H1 (cell line): ENCODE results near the gene ASPG.

Experiments used
- CTCF ChIP-seq, 3 experiments: IDR thresholded peaks; 1 replicate in 2 of 3; 2 replicates in 1 of 3; pipeline versions ENCODE4 v1.5.1 to v1.6.1; 2011; ENCODE audit warnings: low read length in 3 of 3, mild to moderate bottlenecking in 3 of 3, inconsistent platforms in 2 of 3, low read depth in 1 of 3, moderate library complexity in 1 of 3; ENCODE audit not compliant: insufficient read depth in 1 of 3; ENCODE audit errors: control extremely low read depth in 1 of 3
- POLR2A ChIP-seq, 2 experiments: IDR thresholded peaks; 1 replicate in 1 of 2; 2 replicates in 1 of 2; pipeline ENCODE4 v1.6.1; 2011; ENCODE audit warnings: low read depth in 2 of 2, low read length in 2 of 2, mild to moderate bottlenecking in 2 of 2; ENCODE audit errors: control extremely low read depth in 1 of 2

DNA sequence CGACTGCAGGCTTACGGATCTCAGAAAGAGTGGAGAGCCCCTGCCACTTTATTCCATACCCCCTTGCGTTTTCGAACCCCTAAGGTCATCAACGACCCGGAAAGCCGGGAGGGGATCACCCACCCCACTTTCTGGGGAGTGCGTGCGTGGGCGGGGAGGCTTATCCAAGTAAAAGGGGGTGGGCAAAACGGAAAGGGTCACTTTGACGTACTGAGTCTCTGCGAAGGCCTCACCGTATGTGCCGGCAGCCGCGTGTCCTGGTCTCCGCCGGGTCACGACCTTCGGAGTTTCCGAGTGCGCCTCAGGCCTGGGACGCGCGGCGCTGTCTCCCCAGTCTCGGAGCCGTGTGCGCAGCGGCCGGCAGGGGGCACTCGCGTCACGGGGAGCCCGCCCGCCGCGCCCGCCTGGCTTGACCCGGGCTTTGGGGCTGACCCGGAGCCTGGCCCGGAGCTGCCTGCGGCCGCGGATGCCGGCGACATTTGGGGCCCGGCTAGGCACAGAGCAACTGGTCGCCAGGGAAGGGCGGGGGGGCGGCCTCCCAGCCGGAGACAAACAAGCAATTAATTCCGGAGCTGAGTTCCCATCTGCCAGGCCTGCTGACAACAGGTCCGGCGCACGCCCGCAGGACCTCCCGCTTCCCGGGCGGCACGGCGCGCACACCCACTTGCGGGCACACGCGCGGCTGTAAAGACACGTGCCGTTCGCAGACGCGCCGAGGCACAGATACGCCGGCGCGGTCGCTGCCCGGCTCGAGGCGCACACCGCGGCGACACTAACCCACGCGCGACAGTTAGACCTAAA is 52.0 kb downstream of the ASPG start:
- TF ChIP-seq CTCF (IDR thresholded peaks at IDR 0.05; ENCODE audit: control extremely low read depth in 1 of 3, insufficient read depth in 1 of 3, low read depth in 1 of 3, low read length in 3 of 3) (peak in 2 of 3 experiments; percentile 77 to 90; a peak in 3 of 4 replicates), POLR2A (IDR thresholded peaks at IDR 0.05; ENCODE audit: control extremely low read depth in 1 of 2, low read depth in 2 of 2, low read length in 2 of 2) (no peak)
